GM12878 (cell line): ENCODE measurements around the gene NAALADL2.

Experiments used
- CEBPB ChIP-seq, 2 experiments: fragments of 150-350 bp in 1 of 2; IDR thresholded peaks; 2 replicates each; pipeline ENCODE4 v1.6.1; 2012 to 2014; ENCODE audit warnings: low read depth in 2 of 2, low read length in 2 of 2, borderline replicate concordance in 1 of 2, inconsistent platforms in 1 of 2
- CTCF ChIP-seq, 3 experiments: IDR thresholded peaks in 2 of 3; conservative IDR thresholded peaks in 1 of 3; 2 replicates each; pipeline ENCODE4 v1.5.1; 2011; ENCODE audit warnings: low read depth in 3 of 3, low read length in 3 of 3, mild to moderate bottlenecking in 3 of 3, control low read depth in 2 of 3, moderate library complexity in 2 of 3, inconsistent platforms in 1 of 3, mixed read lengths in 1 of 3; ENCODE audit not compliant: control insufficient read depth in 2 of 3, insufficient read depth in 1 of 3; ENCODE audit errors: extremely low read depth in 1 of 3
- NFIC ChIP-seq: IDR thresholded peaks from 2 replicates; pipeline ENCODE4 v1.6.1; 2012; ENCODE audit warnings: low read depth, mild to moderate bottlenecking, inconsistent platforms, low read length, moderate library complexity
- SP1 ChIP-seq: IDR thresholded peaks from one replicate; pipeline ENCODE4 v1.6.1; 2011; ENCODE audit warnings: low read depth, low read length
- ZNF24 ChIP-seq: fragments of 450-650 bp; IDR thresholded peaks from 2 replicates; pipeline ENCODE4 v1.6.1; 2017; ENCODE audit warnings: antibody characterized with exemption, mild to moderate bottlenecking
- ZNF384 ChIP-seq: IDR thresholded peaks from 2 replicates; pipeline ENCODE4 v1.6.1; 2012; ENCODE audit warnings: low read depth, mild to moderate bottlenecking, low read length, improper control_type of control experiment, borderline replicate concordance

GRCh38 chr3:175311946-175312345 lies 452.8 kb downstream of the NAALADL2 start:
- TF ChIP-seq ZNF384 (no peak), CEBPB (IDR thresholded peaks at IDR 0.05; ENCODE audit: borderline replicate concordance in 1 of 2, low read depth in 2 of 2, low read length in 2 of 2) (no peak), SP1 (no peak), CTCF (IDR thresholded peaks at IDR 0.05 in 2 of 3, conservative IDR thresholded peaks at IDR 0.05 in 1 of 3; ENCODE audit: control insufficient read depth in 2 of 3, extremely low read depth in 1 of 3, insufficient read depth in 1 of 3, low read depth in 3 of 3, low read length in 3 of 3) (no peak), ZNF24 (no peak), NFIC (no peak)
